Measurements from ENCODE around the gene OR2A14.
A peak's percentile ranks its signal among the peaks of the same experiment; 100 is the strongest.
"Not testable (repeated sequence)": the region's sequence is repeated elsewhere in the genome, so short reads cannot be mapped to it uniquely, and the experiment has no call there.

The OR2A14 gene

GRCh38 chr7:144142187-144142586 lies 19.2 kb downstream of the OR2A14 start:
- DNase-seq, result no peak
- in situ Hi-C loops (cut with MboI; ENCODE audit: low pct_unique_long_range_greater_than_20kb, low sequenced_read_pairs), result no loop called here

- in situ Hi-C loops (cut with MboI; ENCODE audit: low pct_unique_long_range_greater_than_20kb, low sequenced_read_pairs), result no loop called here
- DNase-seq, result no peak
These were observed 21.4 kb downstream of the OR2A14 start for GRCh38 chr7:144144426-144144825.

DNA sequence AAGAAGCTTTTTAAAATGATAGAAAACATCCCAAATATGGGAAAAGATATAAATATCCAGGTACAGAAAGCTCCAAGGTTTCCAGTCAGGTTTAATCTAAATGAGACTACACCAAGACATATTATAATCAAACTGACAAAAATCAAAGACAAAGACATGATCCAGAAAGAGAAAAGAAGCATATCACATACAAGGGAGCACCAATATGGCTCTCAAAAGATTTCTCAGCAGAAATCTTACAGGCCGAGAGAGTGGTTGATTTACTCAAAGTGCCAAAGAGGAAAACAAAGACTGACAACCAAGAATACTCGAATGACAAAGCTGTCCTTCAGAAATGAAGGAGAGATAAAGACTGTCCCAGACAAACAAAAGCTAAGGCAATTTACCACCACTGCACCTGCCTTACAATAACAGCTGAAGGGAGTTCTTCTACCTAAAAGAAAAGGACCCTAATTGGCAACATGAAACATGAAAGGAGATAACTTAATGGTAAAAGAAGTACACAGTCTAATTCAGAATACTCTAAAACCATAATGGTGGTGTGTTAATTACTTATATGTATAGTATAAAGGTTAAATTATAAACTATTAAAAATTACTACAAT lies 25.4 kb downstream of the OR2A14 start:
- no peak for DNase-seq
- in situ Hi-C loops (cut with MboI; ENCODE audit: low pct_unique_long_range_greater_than_20kb, low sequenced_read_pairs), result no loop called here

DNA sequence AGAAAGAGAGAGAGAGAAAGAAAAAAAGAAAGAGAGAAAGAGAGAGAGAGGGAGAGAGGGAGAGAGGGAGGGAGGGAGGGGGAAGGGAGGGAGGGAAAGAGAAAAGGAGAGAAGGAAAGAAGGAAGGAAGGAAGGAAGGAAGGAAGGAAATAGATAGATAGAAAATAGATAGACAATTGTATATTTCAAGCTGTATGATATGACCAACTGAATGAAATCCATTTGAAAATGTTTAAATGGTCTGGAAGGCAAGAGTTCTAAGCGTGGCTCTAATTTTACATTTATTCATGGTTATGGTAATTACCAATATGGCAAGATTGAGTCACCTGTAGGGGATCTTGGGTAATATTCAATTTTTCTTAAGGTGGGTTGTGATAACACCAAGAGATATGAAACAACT lies 35.9 kb downstream of the OR2A14 start:
- in situ Hi-C loops (cut with MboI; ENCODE audit: low pct_unique_long_range_greater_than_20kb, low sequenced_read_pairs), result no loop called here
- DNase-seq, result no peak

GRCh38 chr7:144164784-144165183 lies 41.8 kb downstream of the OR2A14 start:
- no peak for DNase-seq
- in situ Hi-C loops (cut with MboI; ENCODE audit: low pct_unique_long_range_greater_than_20kb, low sequenced_read_pairs), result no loop called here

DNA sequence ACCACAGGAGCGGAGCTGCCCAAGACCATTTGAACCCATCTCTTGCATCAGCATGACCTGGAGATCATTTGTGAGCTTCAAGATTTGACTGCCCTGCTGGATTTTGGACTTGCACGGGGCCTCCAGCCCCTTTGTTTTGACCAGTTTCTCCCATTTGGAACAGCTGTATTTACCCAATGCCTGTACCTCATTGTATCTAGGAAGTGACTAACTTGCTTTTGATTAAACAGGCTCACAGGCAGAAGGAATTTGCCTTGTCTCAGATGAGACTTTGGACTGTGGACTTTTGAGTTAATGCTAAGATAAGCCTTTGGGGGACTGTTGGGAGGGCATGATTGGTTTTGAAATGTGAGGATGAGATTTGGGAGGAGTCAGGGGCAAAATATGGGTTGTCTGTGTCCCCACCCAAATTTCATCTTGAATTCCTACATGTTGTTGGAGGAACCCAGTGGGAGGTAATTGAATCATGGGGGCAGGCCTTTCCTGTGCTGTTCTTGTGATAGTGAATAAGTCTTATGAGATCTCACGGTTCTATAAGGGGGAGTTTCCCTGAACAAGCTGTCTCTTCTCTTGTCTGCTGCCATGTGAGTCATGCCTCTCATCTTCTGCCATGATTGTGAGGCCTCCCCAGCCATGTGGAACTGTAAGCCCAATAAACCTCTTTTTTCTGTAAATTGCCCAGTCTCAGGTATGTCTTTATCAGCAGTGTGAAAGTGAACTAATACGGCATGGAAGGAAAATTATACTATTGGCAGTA lies 48.8 kb downstream of the OR2A14 start:
- in situ Hi-C loops (cut with MboI; ENCODE audit: low pct_unique_long_range_greater_than_20kb, low sequenced_read_pairs); DNase-seq: not testable (repeated sequence)

DNA sequence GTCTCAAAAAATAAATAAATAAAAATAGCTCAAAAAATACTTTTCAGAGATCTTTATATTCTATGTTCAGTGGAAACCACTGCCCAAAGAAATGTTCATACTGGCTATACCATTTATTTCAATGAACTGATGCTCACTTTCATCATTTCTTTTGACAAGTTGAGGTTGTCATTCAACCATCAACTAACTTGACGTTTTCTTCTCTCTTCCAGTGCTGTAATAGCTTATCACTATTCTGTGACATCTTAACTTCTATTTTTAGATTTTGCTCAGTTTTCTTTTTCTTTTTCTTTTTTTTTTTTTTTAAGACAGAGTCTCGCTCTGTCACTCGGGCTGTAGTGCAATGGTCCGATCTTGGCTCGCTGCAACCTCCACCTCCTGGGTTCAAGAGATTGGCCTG lies 51.6 kb downstream of the OR2A14 start:
- in situ Hi-C loops (cut with MboI; ENCODE audit: low pct_unique_long_range_greater_than_20kb, low sequenced_read_pairs), result no loop called here
- DNase-seq, result no peak

DNA sequence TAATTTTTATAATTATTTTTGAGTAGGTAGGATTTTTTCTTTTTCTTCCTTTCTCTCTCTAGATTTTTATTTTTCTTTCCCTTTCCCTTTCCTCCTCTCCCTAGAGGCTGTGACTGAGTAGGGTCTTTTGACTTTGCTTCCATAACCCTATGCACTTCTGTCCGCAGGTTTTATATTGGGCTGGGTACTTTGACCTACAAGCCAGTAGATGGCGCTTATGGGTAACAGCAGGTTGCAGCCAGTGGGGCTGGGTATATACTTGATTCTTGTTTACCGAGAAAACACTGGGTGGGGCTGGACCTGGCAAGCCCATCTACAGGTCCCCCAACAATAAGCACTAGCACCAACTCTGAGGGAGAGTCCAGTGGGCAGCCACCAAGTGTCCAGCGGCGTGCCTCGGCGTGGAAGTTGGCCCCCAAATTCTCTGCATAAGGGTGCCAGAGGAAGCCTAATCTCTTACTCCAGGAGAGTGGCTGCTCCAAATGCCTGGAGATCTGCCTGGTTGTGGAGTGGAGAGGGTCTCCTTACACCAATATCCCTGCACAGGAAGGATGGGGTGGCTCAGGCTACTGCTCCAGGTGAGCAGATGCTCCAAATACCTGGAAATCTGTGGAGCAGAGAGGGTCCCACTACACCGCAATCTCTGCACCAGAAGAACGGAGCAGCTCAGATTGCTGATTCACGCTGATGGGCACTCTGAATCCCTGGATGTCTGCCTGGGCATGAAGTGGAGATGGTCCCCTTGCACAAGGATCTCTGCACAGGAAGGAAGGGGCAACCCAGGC lies 55.6 kb downstream of the OR2A14 start:
- DNase-seq, result peak; percentile 9
- in situ Hi-C loops (cut with MboI; ENCODE audit: low pct_unique_long_range_greater_than_20kb, low sequenced_read_pairs), result not testable (repeated sequence)

GRCh38 chr7:144179165-144179479 lies 56.1 kb downstream of the OR2A14 start:
- in situ Hi-C loops (cut with MboI; ENCODE audit: low pct_unique_long_range_greater_than_20kb, low sequenced_read_pairs); DNase-seq: not testable (repeated sequence)

All from KBM-7 (cell line).